CD4-positive, alpha-beta T cell (primary cell): ENCODE data around the gene GBGT1. TPM values are rescaled to one million over a fixed set of nuclear protein-coding genes. Genes with fewer than 3 reads are reported as not detected.

Experiments
- ATAC-seq: fragments of 200-7000 bp; cut with Tn5 transposase; one replicate; pipeline ENCODE4 v1.10.0; 2022; ENCODE audit warnings: mild to moderate bottlenecking; ENCODE audit not compliant: poor library complexity
- CTCF ChIA-PET: fragments of 350-600 bp; sonication (Branson Sonifier 250); formaldehyde crosslinking; loops from one replicate; lab custom pipeline; 2021; ENCODE audit warnings: antibody characterized with exemption, inconsistent platforms; lab: Charles Lee
- POLR2A ChIA-PET: fragments of 350-600 bp; sonication (Branson Sonifier 250); formaldehyde crosslinking; loops from one replicate; lab custom pipeline; 2021; ENCODE audit warnings: antibody characterized with exemption, inconsistent platforms; lab: Charles Lee
- DNase-seq, 14 experiments: peaks; one replicate each; pipeline ENCODE4 v3.0.0-alpha.2; 2013 to 2020; ENCODE audit warnings: mixed read lengths in 2 of 14
- H3K27ac ChIP-seq, 2 donors: one replicate each; pipeline versions ENCODE4 v1.5.1 to v1.7.0; 2013; ENCODE audit warnings: low read length in 2 of 2, low read depth in 1 of 2, mild to moderate bottlenecking in 1 of 2
- H3K27me3 ChIP-seq, 2 experiments: 1 replicate in 1 of 2; 2 replicates in 1 of 2; pipeline versions ENCODE4 v1.6.1 to v1.7.0; 2013; ENCODE audit warnings: low read length in 2 of 2, control low read depth in 1 of 2, mild to moderate bottlenecking in 1 of 2, moderate library complexity in 1 of 2; ENCODE audit not compliant: insufficient read depth in 2 of 2, control insufficient read depth in 1 of 2
- H3K36me3 ChIP-seq: one replicate; pipeline ENCODE4 v1.6.1; 2013; ENCODE audit warnings: low read length, control low read depth; ENCODE audit not compliant: insufficient read depth
- H3K4me1 ChIP-seq: one replicate; pipeline ENCODE4 v1.6.1; 2013; ENCODE audit warnings: low read length, control low read depth; ENCODE audit not compliant: insufficient read depth
- H3K4me3 ChIP-seq: one replicate; pipeline ENCODE4 v1.5.1; 2013; ENCODE audit warnings: mild to moderate bottlenecking, low read length, moderate library complexity
- H3K9me3 ChIP-seq, 2 experiments: 1 replicate in 1 of 2; 2 replicates in 1 of 2; pipeline versions ENCODE4 v1.6.1 to v1.7.0; 2013; ENCODE audit warnings: low read length in 2 of 2, mild to moderate bottlenecking in 2 of 2, control low read depth in 1 of 2, moderate library complexity in 1 of 2; ENCODE audit not compliant: control insufficient read depth in 1 of 2, insufficient read depth in 1 of 2
- H3K27ac Mint-ChIP-seq: one replicate; pipeline ENCODE4 v1.8.0; 2020; ENCODE audit warnings: mixed read lengths
- H3K27me3 Mint-ChIP-seq: one replicate; pipeline ENCODE4 v1.8.0; 2021; ENCODE audit warnings: mixed read lengths
- H3K36me3 Mint-ChIP-seq: one replicate; pipeline ENCODE4 v1.8.0; 2021; ENCODE audit warnings: low read depth, mixed read lengths
- H3K4me1 Mint-ChIP-seq: one replicate; pipeline ENCODE4 v1.8.0; 2021; ENCODE audit warnings: low read depth, mixed read lengths
- H3K4me3 Mint-ChIP-seq: one replicate; pipeline ENCODE4 v1.8.0; 2020; ENCODE audit warnings: mild to moderate bottlenecking, mixed read lengths
- H3K9me3 Mint-ChIP-seq: one replicate; pipeline ENCODE4 v1.8.0; 2020; ENCODE audit warnings: mixed read lengths
- CTCF ChIP-seq: fragments of 200-600 bp; IDR thresholded peaks from one replicate; pipeline ENCODE4 v1.8.0; 2022; ENCODE audit warnings: antibody characterized with exemption, mild to moderate bottlenecking
- intact Hi-C, 2 experiments: fragments of 100-400 bp; cut with DNase I in 1 of 2; cut with micrococcal nuclease in 1 of 2; formaldehyde crosslinking; loops; one replicate each; pipeline versions ENCODE4 v1.15.1 to v1.9.0; 2023 to 2025; cut with DNase I, micrococcal nuclease
- total RNA-seq, 174 experiments: library from RNA in 2 of 174; stranded (reverse) in 2 of 174; gene quantifications; one replicate each; pipeline ENCODE4 v1.2.3 and lab custom pipeline; 2021 to 2026

GBGT1 gene
- total RNA-seq, 2 experiments from 2014 or later = 1.3 to 1.8 TPM

- DNase-seq = no peak
- no peaks in the 10 kb centered on the region for H3K27me3 Mint-ChIP-seq
- POLR2A ChIA-PET = no interaction called here
- Histone ChIP-seq H3K9me3 (no peaks in the 10 kb centered on the region), H3K36me3 (no peaks in the 10 kb centered on the region), H3K4me1 (no peaks in the 10 kb centered on the region), H3K27ac (no peak overlapping the region), H3K4me3 (no peak overlapping the region), H3K27me3 (no peaks in the 10 kb centered on the region)
- no peaks in the 10 kb centered on the region for H3K4me1 Mint-ChIP-seq
- no peak overlapping the region for H3K27ac Mint-ChIP-seq
- no peaks in the 10 kb centered on the region for H3K36me3 Mint-ChIP-seq
- intact Hi-C loops = no loop called here
- TF ChIP-seq CTCF = no peak
- CTCF ChIA-PET = no interaction called here
- no peaks in the 10 kb centered on the region for H3K9me3 Mint-ChIP-seq
- no peak for ATAC-seq
- H3K4me3 Mint-ChIP-seq = no peak overlapping the region
Observed at GRCh38 chr9:133155156-133155555, 8.6 kb downstream of the GBGT1 start.

GRCh38 chr9:133154097-133154989 is 9.4 kb downstream of the GBGT1 start:
- Mint-ChIP-seq H3K4me3 (no peak overlapping the region), H3K27me3 (no peaks in the 10 kb centered on the region), H3K27ac (no peak overlapping the region), H3K36me3 (no peaks in the 10 kb centered on the region), H3K4me1 (no peaks in the 10 kb centered on the region), H3K9me3 (no peaks in the 10 kb centered on the region)
- H3K27me3 ChIP-seq = no peaks in the 10 kb centered on the region
- intact Hi-C loops = no loop called here
- no peaks in the 10 kb centered on the region for H3K36me3 ChIP-seq
- POLR2A ChIA-PET = no interaction called here
- no peak for TF ChIP-seq CTCF
- CTCF ChIA-PET = no interaction called here
- no peak overlapping the region for H3K4me3 ChIP-seq
- DNase-seq (no peak), ATAC-seq (no peak)
- H3K4me1 ChIP-seq = peaks cover 5% of the 10 kb centered on the region
- H3K9me3 ChIP-seq = no peaks in the 10 kb centered on the region
- H3K27ac ChIP-seq = no peak overlapping the region

- CTCF ChIA-PET = no interaction called here
- H3K27ac Mint-ChIP-seq = no peak overlapping the region
- intact Hi-C loops = no loop called here
Observed at GRCh38 chr9:133153227-133154096, 10.3 kb downstream of the GBGT1 start.

More at GRCh38 chr9:133153227-133154096, 10.3 kb downstream of the GBGT1 start:
- H3K4me1 ChIP-seq = peaks cover 9% of the 10 kb centered on the region
- no peak for TF ChIP-seq CTCF
- no peaks in the 10 kb centered on the region for H3K36me3 Mint-ChIP-seq
- H3K27me3 Mint-ChIP-seq = no peaks in the 10 kb centered on the region
- POLR2A ChIA-PET = no interaction called here
- H3K27ac ChIP-seq = no peak overlapping the region
- H3K27me3 ChIP-seq = no peaks in the 10 kb centered on the region
- H3K9me3 Mint-ChIP-seq = no peaks in the 10 kb centered on the region
- no peaks in the 10 kb centered on the region for H3K9me3 ChIP-seq
- peaks cover 2% of the 10 kb centered on the region for H3K4me1 Mint-ChIP-seq
- H3K36me3 ChIP-seq = no peaks in the 10 kb centered on the region
- DNase-seq (no peak), ATAC-seq (no peak)
- H3K4me3 Mint-ChIP-seq = no peak overlapping the region
- H3K4me3 ChIP-seq = no peak overlapping the region
